HG03025 (cell line): ENCODE data around the gene HCRT.
A peak's percentile ranks its signal among the peaks of the same experiment; 100 is the strongest.
"Not testable (repeated sequence)": the region's sequence is repeated elsewhere in the genome, so short reads cannot be mapped to it uniquely, and the experiment has no call there.

ENCODE experiments used
- ATAC-seq: cut with Tn5 transposase; IDR thresholded peaks from one replicate; pipeline ENCODE4 v1.9.1; 2021; ENCODE audit warnings: mild to moderate bottlenecking, moderate library complexity; ENCODE audit not compliant: unreplicated experiment, low FRiP score

The HCRT gene

GRCh38 chr17:42199416-42200011 lies 14.3 kb upstream of the HCRT start:
- no peak for ATAC-seq

GRCh38 chr17:42198897-42199296 lies 13.6 kb upstream of the HCRT start:
- ATAC-seq: no peak

- no peak for ATAC-seq
Measured at GRCh38 chr17:42197564-42198156, 12.4 kb upstream of the HCRT start.

- ATAC-seq: peak; percentile 80
Measured at GRCh38 chr17:42193969-42194899, 9.0 kb upstream of the HCRT start, which contains the start of gene GHDC. TSS of gene GHDC (minus strand) at chr17:42194494. CDS start at chr17:42193581, 913 bp downstream.

GRCh38 chr17:42193216-42193968 lies 8.1 kb upstream of the HCRT start:
- no peak for ATAC-seq

GRCh38 chr17:42192189-42193126 lies 7.2 kb upstream of the HCRT start:
- no peak for ATAC-seq

- no peak for ATAC-seq
Measured at GRCh38 chr17:42191275-42191608, 6.0 kb upstream of the HCRT start.

GRCh38 chr17:42190491-42191274 lies 5.4 kb upstream of the HCRT start:
- ATAC-seq: no peak

- no peak for ATAC-seq
Measured at GRCh38 chr17:42189651-42189965, 4.4 kb upstream of the HCRT start.

GRCh38 chr17:42188749-42189650 lies 3.7 kb upstream of the HCRT start:
- ATAC-seq: no peak

- no peak for ATAC-seq
Measured at GRCh38 chr17:42187833-42188232, 2.6 kb upstream of the HCRT start.

- not testable (repeated sequence) for ATAC-seq
Measured at GRCh38 chr17:42186191-42186590, 939 bp upstream of the HCRT start.

GRCh38 chr17:42185621-42185930 lies 324 bp upstream of the HCRT start:
- no peak for ATAC-seq

- ATAC-seq: peak; percentile 64
Measured at GRCh38 chr17:42183741-42184711, 1.2 kb downstream of the HCRT start.

- no peak for ATAC-seq
Measured at GRCh38 chr17:42182927-42183734, 2.1 kb downstream of the HCRT start.

- no peak for ATAC-seq
Measured at GRCh38 chr17:42181851-42182207, 3.4 kb downstream of the HCRT start.
